CD14-positive monocyte (primary cell): ENCODE data around the gene EGFR. TPM values are rescaled to one million over a fixed set of nuclear protein-coding genes. Genes with fewer than 3 reads are reported as not detected.

Experiments used
- DNase-seq, 3 donors: peaks; one replicate each; pipeline ENCODE4 v3.0.0-alpha.2; 2011 to 2022
- H2AFZ ChIP-seq: 2 replicates; pipeline ENCODE4 v1.6.0; 2012; ENCODE audit warnings: mild to moderate bottlenecking, low read depth, low read length, inconsistent platforms; ENCODE audit not compliant: insufficient read depth, poor library complexity, severe bottlenecking
- H3K27ac ChIP-seq, 2 donors: 1 replicate in 1 of 2; 2 replicates in 1 of 2; pipeline ENCODE4 v1.5.1; 2012 to 2013; ENCODE audit warnings: low read length in 2 of 2, control low read depth in 1 of 2, inconsistent platforms in 1 of 2, low read depth in 1 of 2, mild to moderate bottlenecking in 1 of 2
- H3K27me3 ChIP-seq, 2 donors: one replicate each; pipeline versions ENCODE4 v1.6.0 to v1.6.1; 2011 to 2013; ENCODE audit warnings: low read length in 2 of 2; ENCODE audit not compliant: control insufficient read depth in 2 of 2, insufficient read depth in 2 of 2
- H3K36me3 ChIP-seq, 2 donors: replicated peaks in 1 of 2; 1 replicate in 1 of 2; 2 replicates in 1 of 2; pipeline versions ENCODE4 v1.5.1 to v1.6.1; 2012 to 2013; ENCODE audit warnings: low read length in 2 of 2, control low read depth in 1 of 2, inconsistent platforms in 1 of 2, mild to moderate bottlenecking in 1 of 2; ENCODE audit not compliant: insufficient read depth in 2 of 2, control insufficient read depth in 1 of 2
- H3K4me1 ChIP-seq, 2 donors: 1 replicate in 1 of 2; 2 replicates in 1 of 2; pipeline versions ENCODE4 v1.5.1 to v1.6.1; 2012 to 2013; ENCODE audit warnings: low read length in 2 of 2, control low read depth in 1 of 2, inconsistent platforms in 1 of 2, mild to moderate bottlenecking in 1 of 2, moderate library complexity in 1 of 2; ENCODE audit not compliant: insufficient read depth in 2 of 2, control insufficient read depth in 1 of 2
- H3K4me2 ChIP-seq: replicated peaks from 2 replicates; pipeline ENCODE3; 2012; ENCODE audit warnings: low read length, moderate library complexity, mild to moderate bottlenecking; ENCODE audit not compliant: poor library complexity, severe bottlenecking; ENCODE audit errors: extremely low read depth
- H3K4me3 ChIP-seq, 3 experiments: fragments of 200-600 bp in 1 of 3; sonication (generic) in 1 of 3; replicated peaks in 1 of 3; 1 replicate in 2 of 3; 2 replicates in 1 of 3; pipeline ENCODE4 v1.5.1; 2011 to 2013; ENCODE audit warnings: low read length in 3 of 3, mild to moderate bottlenecking in 3 of 3, control low read depth in 2 of 3, low read depth in 2 of 3, inconsistent platforms in 1 of 3, moderate library complexity in 1 of 3
- H3K79me2 ChIP-seq: 2 replicates; pipeline ENCODE4 v1.6.0; 2012; ENCODE audit warnings: mild to moderate bottlenecking, control low read depth, inconsistent platforms, low read length, moderate library complexity; ENCODE audit not compliant: insufficient read depth
- H3K9ac ChIP-seq: 2 replicates; pipeline ENCODE4 v1.6.0; 2017; ENCODE audit warnings: low read length, mild to moderate bottlenecking; ENCODE audit not compliant: insufficient read depth, poor library complexity, severe bottlenecking
- H3K9me3 ChIP-seq, 2 donors: replicated peaks in 1 of 2; 1 replicate in 1 of 2; 2 replicates in 1 of 2; pipeline versions ENCODE4 v1.5.1 to v1.6.1; 2012 to 2013; ENCODE audit warnings: low read length in 2 of 2, control low read depth in 1 of 2; ENCODE audit not compliant: control insufficient read depth in 1 of 2, insufficient read depth in 1 of 2
- H4K20me1 ChIP-seq: 2 replicates; pipeline ENCODE4 v1.6.0; 2012; ENCODE audit warnings: mild to moderate bottlenecking, low read length, control low read depth, moderate library complexity; ENCODE audit not compliant: insufficient read depth
- H3K27ac Mint-ChIP-seq, 7 donors: one replicate each; pipeline ENCODE4 v1.8.0; 2020; ENCODE audit warnings: mild to moderate bottlenecking in 7 of 7, mixed read lengths in 7 of 7, moderate library complexity in 6 of 7, inconsistent platforms in 2 of 7
- H3K27me3 Mint-ChIP-seq, 3 donors: one replicate each; pipeline ENCODE4 v1.8.0; 2021 to 2022; ENCODE audit warnings: low read depth in 3 of 3, mild to moderate bottlenecking in 3 of 3, mixed read lengths in 3 of 3, moderate library complexity in 3 of 3, inconsistent platforms in 1 of 3
- H3K36me3 Mint-ChIP-seq, 2 donors: one replicate each; pipeline ENCODE4 v1.8.0; 2020; ENCODE audit warnings: mixed read lengths in 2 of 2, inconsistent platforms in 1 of 2, mild to moderate bottlenecking in 1 of 2
- H3K4me1 Mint-ChIP-seq: one replicate; pipeline ENCODE4 v1.8.0; 2020; ENCODE audit warnings: mild to moderate bottlenecking, mixed read lengths
- H3K4me3 Mint-ChIP-seq, 2 donors: one replicate each; pipeline ENCODE4 v1.8.0; 2020; ENCODE audit warnings: mild to moderate bottlenecking in 2 of 2, mixed read lengths in 2 of 2, moderate library complexity in 1 of 2
- H3K9me3 Mint-ChIP-seq, 7 donors: one replicate each; pipeline ENCODE4 v1.8.0; 2020 to 2022; ENCODE audit warnings: mixed read lengths in 7 of 7, mild to moderate bottlenecking in 6 of 7, moderate library complexity in 6 of 7, inconsistent platforms in 2 of 7
- CTCF ChIP-seq: fragments of 200-600 bp; IDR thresholded peaks from one replicate; pipeline ENCODE4 v1.8.0; 2022; ENCODE audit warnings: antibody characterized with exemption, mild to moderate bottlenecking
- WGBS: methylation state at CpG from one replicate; pipeline ENCODE4 v1.1.5; 2013; ENCODE audit warnings: missing lambda C conversion rate; ENCODE audit not compliant: insufficient coverage; 5-methylcytosine and 5-hydroxymethylcytosine counted together
- intact Hi-C, 2 donors: fragments of 100-400 bp; cut with micrococcal nuclease; formaldehyde crosslinking; loops; one replicate each; pipeline versions ENCODE4 v1.15.0 to v1.15.1; 2023
- polyA plus RNA-seq, 3 donors: library from polyadenylated mRNA; depleted of rRNA in 1 of 3; unstranded in 2 of 3; stranded (reverse) in 1 of 3; fragments of 300-500 nt in 2 of 3; fragments of >200 nt in 1 of 3; fragmentation: Illumina TruSeq in 2 of 3; gene quantifications; 1 replicate in 2 of 3; 2 replicates in 1 of 3; pipeline ENCODE4 v1.2.3, GENCODE V29; 2012 to 2021

EGFR gene
- polyA plus RNA-seq, 3 donors: not detected

DNA sequence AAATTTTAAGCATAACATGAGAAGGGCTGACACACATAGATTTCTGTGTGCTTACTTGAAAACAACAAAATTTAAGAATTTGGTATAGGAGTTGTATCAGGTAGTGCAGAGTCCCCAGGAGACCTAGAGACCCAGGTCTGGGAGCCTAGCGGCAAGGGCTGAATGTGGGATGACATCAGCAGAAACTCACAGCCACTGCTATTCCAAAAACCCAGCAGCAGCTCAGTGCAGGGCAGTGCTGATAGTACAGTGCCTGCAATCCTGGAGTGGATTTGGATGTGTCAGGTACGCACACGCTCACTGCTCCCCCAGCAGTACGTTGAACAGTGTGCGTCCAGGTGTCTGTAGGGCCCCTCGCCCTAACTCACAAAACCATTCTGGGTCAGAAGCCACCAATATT, 87.1 kb downstream of the EGFR start:
- Histone ChIP-seq H3K9ac (no peak overlapping the region), H2AFZ (no peak overlapping the region), H3K9me3 (no peaks in the 10 kb centered on the region), H3K27ac (no peak overlapping the region), H3K36me3 (no peaks in the 10 kb centered on the region), H4K20me1 (no peaks in the 10 kb centered on the region), H3K4me2 (no peak overlapping the region), H3K79me2 (no peaks in the 10 kb centered on the region), H3K4me1 (no peaks in the 10 kb centered on the region), H3K27me3 (no peaks in the 10 kb centered on the region), H3K4me3 (no peak overlapping the region)
- H3K27me3 Mint-ChIP-seq: peaks cover 0 to 2% (median 1%) of the 10 kb centered on the region in 3 donors
- no peak overlapping the region for H3K4me3 Mint-ChIP-seq
- intact Hi-C loops: no loop called here
- 98% methylated on average over 5 of the region's 6 CpGs for WGBS
- peaks cover 0 to 1% (median 0%) of the 10 kb centered on the region in 7 donors for H3K9me3 Mint-ChIP-seq
- no peak for TF ChIP-seq CTCF
- H3K27ac Mint-ChIP-seq: no peak overlapping the region
- DNase-seq: no peak
- no peaks in the 10 kb centered on the region for H3K36me3 Mint-ChIP-seq
- no peaks in the 10 kb centered on the region for H3K4me1 Mint-ChIP-seq

DNA sequence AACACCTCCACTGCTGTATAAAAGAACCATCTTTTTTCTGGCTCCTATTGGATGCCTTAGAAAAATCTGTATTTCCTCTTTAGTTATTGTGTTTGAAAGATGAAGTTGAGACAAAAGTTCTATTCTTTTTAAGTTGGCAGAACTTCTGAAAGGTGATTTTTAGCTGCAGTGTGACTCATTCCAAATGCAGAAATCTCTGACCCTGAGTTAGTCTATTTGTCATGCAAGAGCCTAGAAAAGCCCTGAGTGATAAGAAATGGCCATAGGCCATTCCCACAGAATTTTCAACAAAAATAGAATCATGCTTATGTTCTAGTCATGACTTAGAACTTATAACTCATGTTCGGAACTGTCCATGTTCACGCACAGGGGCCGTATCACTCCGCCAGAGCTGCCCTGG, 89.1 kb downstream of the EGFR start:
- no peaks in the 10 kb centered on the region for H3K36me3 ChIP-seq
- H3K4me2 ChIP-seq: no peak overlapping the region
- no peak overlapping the region for H3K27ac ChIP-seq
- no peak for DNase-seq
- H3K9me3 Mint-ChIP-seq: peaks cover 0 to 3% (median 0%) of the 10 kb centered on the region in 7 donors
- H3K27ac Mint-ChIP-seq: no peak overlapping the region
- H3K27me3 ChIP-seq: no peaks in the 10 kb centered on the region
- H2AFZ ChIP-seq: no peak overlapping the region
- no peak overlapping the region for H3K4me3 ChIP-seq
- intact Hi-C loops: no loop called here
- no peaks in the 10 kb centered on the region for H4K20me1 ChIP-seq
- no peak overlapping the region for H3K4me3 Mint-ChIP-seq
- TF ChIP-seq CTCF: no peak
- no peaks in the 10 kb centered on the region for H3K36me3 Mint-ChIP-seq
- H3K27me3 Mint-ChIP-seq: no peaks in the 10 kb centered on the region
- H3K4me1 ChIP-seq: no peaks in the 10 kb centered on the region
- H3K9me3 ChIP-seq: no peaks in the 10 kb centered on the region
- H3K4me1 Mint-ChIP-seq: no peaks in the 10 kb centered on the region
- WGBS: 94% methylated on average over 4 of the region's 4 CpGs
- H3K79me2 ChIP-seq: no peaks in the 10 kb centered on the region
- no peak overlapping the region for H3K9ac ChIP-seq
